Stimulated activated CD8-positive, alpha-beta memory T cell treated with anti-CD3 and anti-CD28 coated beads, Interleukin-15, amount 100 ng/mL, for 1 hour (primary cell): Measurements from ENCODE around the gene DNASE1L1.

Experiments used
- DNase-seq: peaks from one replicate; pipeline ENCODE4 v3.0.0-alpha.2; 2020; ENCODE audit warnings: low read depth

The DNASE1L1 gene

GRCh38 chrX:154367474-154368308 lies 41.4 kb downstream of the DNASE1L1 start:
- DNase-seq: no peak

GRCh38 chrX:154366666-154367055 lies 42.4 kb downstream of the DNASE1L1 start:
- DNase-seq: no peak

GRCh38 chrX:154365997-154366665 lies 42.9 kb downstream of the DNASE1L1 start:
- no peak for DNase-seq

GRCh38 chrX:154365052-154365600 lies 43.9 kb downstream of the DNASE1L1 start:
- no peak for DNase-seq

- DNase-seq: no peak
Observed at GRCh38 chrX:154363706-154364439, 45.2 kb downstream of the DNASE1L1 start.

GRCh38 chrX:154362085-154362742 lies 46.8 kb downstream of the DNASE1L1 start:
- DNase-seq: no peak

GRCh38 chrX:154360155-154360713 lies 48.8 kb downstream of the DNASE1L1 start:
- DNase-seq: no peak

- DNase-seq: no peak
Observed at GRCh38 chrX:154359362-154360154, 49.5 kb downstream of the DNASE1L1 start.

- no peak for DNase-seq
Observed at GRCh38 chrX:154358829-154359228, 50.2 kb downstream of the DNASE1L1 start.

GRCh38 chrX:154358011-154358410 lies 51.0 kb downstream of the DNASE1L1 start:
- DNase-seq: no peak

GRCh38 chrX:154357205-154357604 lies 51.8 kb downstream of the DNASE1L1 start:
- no peak for DNase-seq

GRCh38 chrX:154356596-154356995 lies 52.5 kb downstream of the DNASE1L1 start:
- DNase-seq: no peak

- no peak for DNase-seq
Observed at GRCh38 chrX:154355776-154356140, 53.3 kb downstream of the DNASE1L1 start.

- no peak for DNase-seq
Observed at GRCh38 chrX:154355094-154355775, 53.8 kb downstream of the DNASE1L1 start.

- no peak for DNase-seq
Observed at GRCh38 chrX:154354516-154354915, 54.5 kb downstream of the DNASE1L1 start.

- no peak for DNase-seq
Observed at GRCh38 chrX:154354013-154354412, 55.0 kb downstream of the DNASE1L1 start.

- no peak for DNase-seq
Observed at GRCh38 chrX:154353172-154353843, 55.7 kb downstream of the DNASE1L1 start.

- DNase-seq: no peak
Observed at GRCh38 chrX:154352466-154352865, 56.6 kb downstream of the DNASE1L1 start.

- DNase-seq: no peak
Observed at GRCh38 chrX:154352012-154352401, 57.0 kb downstream of the DNASE1L1 start.
